ENCODE data around the gene MED12. TPM values are rescaled to one million over a fixed set of nuclear protein-coding genes. Genes with fewer than 3 reads are reported as not detected.
A peak's percentile ranks its signal among the peaks of the same experiment; 100 is the strongest.
"Not testable (repeated sequence)": the region's sequence is repeated elsewhere in the genome, so short reads cannot be mapped to it uniquely, and the experiment has no call there.

MED12 gene
- total RNA-seq, 2 experiments from 2014 or later, result 49.2 to 52.0 TPM

DNA sequence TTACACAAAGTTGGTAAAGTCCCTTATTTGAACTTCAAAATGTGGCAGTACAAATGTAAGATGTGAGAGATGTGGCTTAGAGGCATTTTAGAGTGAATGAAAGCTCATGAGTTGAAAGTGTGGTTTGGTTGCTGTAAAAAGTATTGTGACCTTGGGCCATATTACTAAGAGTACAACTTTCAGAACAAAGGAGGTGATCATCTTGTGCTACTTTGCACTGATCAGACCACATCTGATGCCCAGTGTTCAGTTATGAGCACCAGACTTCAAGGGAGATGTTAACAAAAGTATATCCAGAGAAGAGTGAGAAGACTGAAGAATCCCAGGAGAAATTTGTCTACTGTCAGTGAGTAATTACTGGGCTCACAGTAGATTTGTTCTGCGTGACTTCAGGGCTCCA is 56.4 kb downstream of the MED12 start:
- intact Hi-C loops (cut with micrococcal nuclease), result loop anchor here (10.0 kb wide), 1 partner anchor 200 kb away; no protein-coding TSS in a partner anchor
- Mint-ChIP-seq H3K4me3 (no peak overlapping the region), H3K27ac (no peak overlapping the region), H3K9me3 (no peaks in the 10 kb centered on the region), H3K36me3 (ENCODE audit: low read depth) (peaks cover 13% of the 10 kb centered on the region), H3K27me3 (no peaks in the 10 kb centered on the region), H3K4me1 (ENCODE audit: low read depth) (peaks cover 4% of the 10 kb centered on the region)
- ATAC-seq (no peak), DNase-seq (no peak)
- TF ChIP-seq, protein P1, sequence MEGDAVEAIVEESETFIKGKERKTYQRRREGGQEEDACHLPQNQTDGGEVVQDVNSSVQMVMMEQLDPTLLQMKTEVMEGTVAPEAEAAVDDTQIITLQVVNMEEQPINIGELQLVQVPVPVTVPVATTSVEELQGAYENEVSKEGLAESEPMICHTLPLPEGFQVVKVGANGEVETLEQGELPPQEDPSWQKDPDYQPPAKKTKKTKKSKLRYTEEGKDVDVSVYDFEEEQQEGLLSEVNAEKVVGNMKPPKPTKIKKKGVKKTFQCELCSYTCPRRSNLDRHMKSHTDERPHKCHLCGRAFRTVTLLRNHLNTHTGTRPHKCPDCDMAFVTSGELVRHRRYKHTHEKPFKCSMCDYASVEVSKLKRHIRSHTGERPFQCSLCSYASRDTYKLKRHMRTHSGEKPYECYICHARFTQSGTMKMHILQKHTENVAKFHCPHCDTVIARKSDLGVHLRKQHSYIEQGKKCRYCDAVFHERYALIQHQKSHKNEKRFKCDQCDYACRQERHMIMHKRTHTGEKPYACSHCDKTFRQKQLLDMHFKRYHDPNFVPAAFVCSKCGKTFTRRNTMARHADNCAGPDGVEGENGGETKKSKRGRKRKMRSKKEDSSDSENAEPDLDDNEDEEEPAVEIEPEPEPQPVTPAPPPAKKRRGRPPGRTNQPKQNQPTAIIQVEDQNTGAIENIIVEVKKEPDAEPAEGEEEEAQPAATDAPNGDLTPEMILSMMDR (IDR thresholded peaks at IDR 0.05), result no peak
- ChIA-PET CTCF (interaction anchor here (1.3 kb wide), 1 partner anchor 177 kb away, joined by 3 read pairs; no protein-coding TSS in a partner anchor), POLR2A (no interaction called here)

DNA sequence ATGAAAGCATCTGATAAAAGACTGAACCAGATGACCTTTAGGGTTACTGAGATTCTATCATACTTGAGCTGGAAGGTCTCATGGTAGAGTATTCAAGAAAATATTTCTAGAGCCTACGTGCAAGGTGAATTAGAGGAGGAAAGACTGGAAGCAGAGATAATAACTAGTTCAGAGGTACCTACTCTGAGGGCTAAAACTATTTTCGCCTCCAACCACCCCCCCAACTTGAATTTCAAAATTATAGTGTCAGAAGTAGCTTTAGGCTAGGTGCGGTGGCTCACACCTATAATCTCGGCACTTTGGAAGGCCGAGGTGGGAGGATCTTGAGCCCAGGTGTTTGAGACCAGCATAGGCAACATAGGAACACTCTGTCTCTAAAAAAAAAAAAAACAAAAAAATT is 57.1 kb downstream of the MED12 start:
- no peaks in the 10 kb centered on the region for H3K27me3 Mint-ChIP-seq
- ChIA-PET POLR2A (no interaction called here), CTCF (no interaction called here)
- ATAC-seq, result no peak
- TF ChIP-seq, protein P1 (IDR thresholded peaks at IDR 0.05), result no peak
- intact Hi-C loops (cut with micrococcal nuclease), result loop anchor here (10.0 kb wide), 1 partner anchor 201 kb away; no protein-coding TSS in a partner anchor
- no peak overlapping the region for H3K27ac Mint-ChIP-seq
- H3K9me3 Mint-ChIP-seq, result no peaks in the 10 kb centered on the region
- peaks cover 8% of the 10 kb centered on the region for H3K4me1 Mint-ChIP-seq (ENCODE audit: low read depth)
- DNase-seq, result no peak
- H3K4me3 Mint-ChIP-seq, result no peak overlapping the region
- H3K36me3 Mint-ChIP-seq (ENCODE audit: low read depth), result peaks cover 13% of the 10 kb centered on the region

DNA sequence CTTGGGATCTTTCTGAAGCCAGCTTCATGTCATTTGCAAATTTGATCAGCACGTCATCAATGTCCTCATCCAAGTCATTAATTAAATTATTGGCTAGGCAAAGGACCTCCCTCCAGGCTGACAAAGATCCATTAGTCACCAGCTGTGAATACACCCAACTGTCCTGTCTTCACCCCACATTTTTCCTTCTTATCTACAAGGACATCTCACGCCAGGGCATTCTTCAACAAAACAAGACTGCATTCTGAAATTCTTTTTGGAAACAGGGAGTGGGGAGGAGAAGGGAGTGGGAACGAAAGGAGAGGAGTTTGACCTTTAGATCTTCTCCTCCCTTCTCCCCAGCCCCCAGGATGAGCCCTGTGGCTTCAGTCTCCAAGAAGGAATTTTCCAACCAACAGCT is 58.9 kb downstream of the MED12 start:
- H3K27me3 Mint-ChIP-seq, result no peaks in the 10 kb centered on the region
- ChIA-PET POLR2A (interaction anchor here (0.6 kb wide), 1 partner anchor 255 kb away, joined by 3 read pairs; no protein-coding TSS in a partner anchor), CTCF (interaction anchor here (1.5 to 2.1 kb wide), 2 partner anchors 80 to 176 kb away, joined by 3 to 5 read pairs; no protein-coding TSS in a partner anchor)
- no peak for DNase-seq
- H3K4me1 Mint-ChIP-seq (ENCODE audit: low read depth), result peaks cover 6% of the 10 kb centered on the region
- ATAC-seq, result no peak
- no peak overlapping the region for H3K4me3 Mint-ChIP-seq
- no peak overlapping the region for H3K27ac Mint-ChIP-seq
- H3K36me3 Mint-ChIP-seq (ENCODE audit: low read depth), result peaks cover 12% of the 10 kb centered on the region
- H3K9me3 Mint-ChIP-seq, result no peaks in the 10 kb centered on the region
- TF ChIP-seq, protein P1 (IDR thresholded peaks at IDR 0.05), result no peak
- intact Hi-C loops (cut with micrococcal nuclease), result loop anchor here (10.0 kb wide), 1 partner anchor 203 kb away; no protein-coding TSS in a partner anchor

DNA sequence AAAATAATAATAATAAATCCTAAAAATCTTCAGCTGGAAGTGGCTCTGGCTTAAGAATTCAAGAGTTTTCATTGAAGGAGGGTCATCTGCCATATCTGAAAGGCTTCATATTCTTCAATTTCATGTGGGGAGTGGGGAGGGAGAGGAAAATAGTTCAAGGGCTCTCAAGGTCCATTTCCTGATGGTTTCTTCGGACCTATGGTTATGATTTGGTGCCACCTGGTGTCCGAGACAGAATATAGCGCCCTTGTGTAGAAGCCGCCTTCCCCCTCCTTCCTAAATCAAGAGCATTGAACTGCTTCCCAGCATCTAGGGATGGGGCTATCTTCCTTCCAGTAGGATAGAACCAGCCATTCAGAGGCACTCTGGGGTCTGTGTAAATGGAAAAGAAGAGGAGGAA is 60.5 kb downstream of the MED12 start:
- H3K27ac Mint-ChIP-seq, result no peak overlapping the region
- H3K4me3 Mint-ChIP-seq, result no peak overlapping the region
- peak; percentile 57 for DNase-seq
- no peaks in the 10 kb centered on the region for H3K9me3 Mint-ChIP-seq
- H3K36me3 Mint-ChIP-seq (ENCODE audit: low read depth), result peaks cover 12% of the 10 kb centered on the region
- no peaks in the 10 kb centered on the region for H3K27me3 Mint-ChIP-seq
- CTCF ChIA-PET, result interaction anchor here (1.0 to 2.1 kb wide), 7 partner anchors 9 to 409 kb away, joined by 3 to 17 read pairs (median 4); no protein-coding TSS in a partner anchor
- H3K4me1 Mint-ChIP-seq (ENCODE audit: low read depth), result peaks cover 11% of the 10 kb centered on the region
- TF ChIP-seq, protein P1 (IDR thresholded peaks at IDR 0.05), result peak; percentile 58
- intact Hi-C loops (cut with micrococcal nuclease), result loop anchor here (10.0 kb wide), 1 partner anchor 204 kb away; no protein-coding TSS in a partner anchor
- peak; percentile 28 for ATAC-seq
- POLR2A ChIA-PET, result interaction anchor here (0.6 kb wide), 1 partner anchor 113 kb away, joined by 3 read pairs; no protein-coding TSS in a partner anchor

DNA sequence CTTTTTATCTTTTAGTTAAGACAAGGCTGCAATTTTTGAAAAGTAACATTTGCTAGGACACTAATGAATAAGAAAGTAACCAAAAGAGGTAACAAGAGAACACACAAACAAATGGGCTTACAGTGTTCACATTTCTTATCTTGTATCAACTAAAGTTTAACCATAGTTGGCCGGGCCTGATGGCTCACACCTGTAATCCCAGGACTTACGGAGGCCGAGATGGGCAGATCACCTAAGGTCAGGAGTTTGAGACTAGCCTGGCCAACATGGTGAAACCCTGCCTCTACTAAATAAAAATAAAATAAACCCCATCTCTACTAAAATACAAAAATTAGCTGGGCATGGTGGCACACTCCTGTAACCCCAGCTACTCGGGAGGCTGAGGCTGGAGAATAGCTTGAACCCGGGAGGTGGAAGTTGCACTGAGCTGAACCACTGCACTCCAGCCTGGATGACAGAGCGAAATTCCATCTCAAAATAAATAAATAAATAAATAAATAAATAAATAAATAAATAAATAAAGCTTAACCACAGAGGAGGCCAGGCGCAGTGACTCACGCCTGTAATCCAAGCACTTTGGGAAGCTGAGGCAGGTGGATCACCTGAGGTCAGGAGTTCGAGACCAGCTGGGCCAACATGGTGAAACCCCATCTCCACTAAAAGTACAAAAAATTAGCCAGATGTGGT is 62.3 kb downstream of the MED12 start:
- intact Hi-C loops (cut with micrococcal nuclease), result loop anchor here (5.0 kb wide), 1 partner anchor 83 kb away; the partner anchor contains the start of gene FOXO4
- DNase-seq; H3K9me3 Mint-ChIP-seq; ATAC-seq; H3K36me3 Mint-ChIP-seq (ENCODE audit: low read depth); H3K27me3 Mint-ChIP-seq: not testable (repeated sequence)
- peaks cover 13% of the 10 kb centered on the region for H3K4me1 Mint-ChIP-seq (ENCODE audit: low read depth)
- POLR2A ChIA-PET, result interaction anchor here (1.3 to 2.6 kb wide), 3 partner anchors 10 to 103 kb away, joined by 4 to 10 read pairs (median 7); partner anchors contain the start of genes NONO and ZMYM3
- peak overlapping the region; percentile 76 for H3K27ac Mint-ChIP-seq
- CTCF ChIA-PET, result interaction anchor here (0.8 to 1.6 kb wide), 8 partner anchors 16 to 211 kb away, joined by 3 to 9 read pairs (median 4); partner anchors contain the start of genes FOXO4 and MED12
- H3K4me3 Mint-ChIP-seq, result peak overlapping the region; percentile 92
